Effector CD4-positive, alpha-beta T cell (primary cell): ENCODE data around the gene ADAMTS17.

Experiments
- DNase-seq: peaks from one replicate; pipeline ENCODE4 v3.0.0-alpha.2; 2020

ADAMTS17 gene

GRCh38 chr15:100245855-100246254, 95.9 kb downstream of the ADAMTS17 start:
- no peak for DNase-seq

GRCh38 chr15:100245487-100245820, 96.3 kb downstream of the ADAMTS17 start:
- DNase-seq, result no peak

- no peak for DNase-seq
Observed at GRCh38 chr15:100244796-100245486, 96.8 kb downstream of the ADAMTS17 start.

- no peak for DNase-seq
Observed at GRCh38 chr15:100242989-100243388, 98.8 kb downstream of the ADAMTS17 start.

GRCh38 chr15:100241572-100242482, 99.9 kb downstream of the ADAMTS17 start:
- no peak for DNase-seq

DNA sequence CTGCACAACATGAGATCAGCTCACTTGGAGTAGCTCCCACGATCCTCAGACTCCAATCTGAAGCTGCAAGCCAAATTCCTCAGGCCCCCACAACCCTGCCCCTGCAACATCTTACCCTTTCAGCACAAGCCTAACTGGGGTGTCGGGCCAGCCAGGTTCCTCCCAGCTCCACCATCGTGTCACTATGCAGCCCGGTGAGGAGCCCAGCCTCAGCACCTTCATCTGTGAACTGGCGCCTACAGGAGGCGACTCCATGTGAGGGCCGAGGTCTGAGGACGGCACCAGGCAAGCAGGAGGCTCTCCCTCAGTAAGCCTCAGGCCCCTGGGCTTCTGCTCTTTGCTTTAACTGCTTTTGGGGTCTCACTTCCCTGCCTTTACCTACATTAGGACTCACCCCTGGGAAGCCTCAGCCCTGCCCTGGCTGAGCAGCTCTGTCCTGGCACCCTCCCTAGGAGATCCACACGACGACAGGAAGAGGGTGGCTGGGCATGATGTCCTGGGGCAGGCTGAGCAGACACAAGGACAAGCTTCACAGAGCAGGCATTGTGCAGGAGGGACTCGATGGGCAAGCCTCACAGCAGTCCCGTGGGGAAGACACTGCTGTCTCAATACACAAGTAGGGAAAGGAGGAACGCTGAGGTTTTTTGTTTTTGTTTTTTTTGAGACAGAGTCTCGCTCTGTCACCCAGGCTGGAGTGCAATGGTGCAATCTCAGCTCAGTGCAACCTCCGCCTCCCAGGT, 104.6 kb downstream of the ADAMTS17 start:
- no peak for DNase-seq

DNA sequence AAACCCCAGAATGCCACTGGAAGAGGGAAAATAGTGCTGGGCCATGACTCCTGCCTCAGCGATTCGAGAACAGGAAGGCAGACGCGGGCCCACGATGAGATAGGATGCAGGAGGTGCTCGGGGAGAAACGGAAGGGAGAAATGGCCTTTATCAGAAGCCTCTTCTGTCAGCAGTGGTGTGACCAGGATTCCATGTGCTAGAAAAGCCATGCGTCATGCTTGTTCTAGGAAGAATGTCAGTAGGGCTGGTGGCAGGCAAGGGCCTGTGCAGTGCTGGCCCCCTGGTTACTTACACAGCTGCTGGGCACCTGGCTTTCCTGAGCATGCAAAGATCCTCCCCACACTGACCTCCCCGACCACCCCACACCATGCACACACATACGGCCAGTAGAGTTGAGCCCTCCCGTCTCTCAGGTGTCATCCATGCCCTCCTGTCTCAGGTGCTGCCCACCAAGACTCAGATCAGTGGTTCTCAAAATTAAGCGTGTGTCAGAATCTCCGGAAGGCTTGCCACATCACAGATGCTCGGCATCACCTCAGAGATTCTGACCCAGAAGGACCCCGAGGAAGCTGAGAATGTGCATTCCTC, 106.7 kb downstream of the ADAMTS17 start:
- no peak for DNase-seq

GRCh38 chr15:100234158-100235029, 107.4 kb downstream of the ADAMTS17 start:
- DNase-seq, result no peak

DNA sequence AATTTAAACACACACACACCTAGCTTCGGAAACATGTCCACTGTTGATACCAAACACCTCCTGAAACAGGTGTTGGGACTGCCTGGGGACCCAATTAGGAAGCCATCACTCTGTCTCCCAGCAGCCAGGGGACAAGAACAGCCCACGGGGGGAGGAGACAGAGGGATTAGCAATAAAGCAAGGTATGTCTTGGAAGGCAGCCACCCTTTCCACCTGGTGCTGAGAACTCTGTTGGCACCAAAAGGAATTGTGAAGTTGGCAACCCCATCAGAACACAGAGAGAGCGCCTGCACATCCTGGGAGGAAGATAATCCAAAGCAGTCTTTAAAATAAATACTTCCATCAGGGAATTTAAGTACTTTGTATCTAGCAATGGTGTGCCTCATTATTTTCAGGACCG, 111.0 kb downstream of the ADAMTS17 start:
- DNase-seq, result no peak

DNA sequence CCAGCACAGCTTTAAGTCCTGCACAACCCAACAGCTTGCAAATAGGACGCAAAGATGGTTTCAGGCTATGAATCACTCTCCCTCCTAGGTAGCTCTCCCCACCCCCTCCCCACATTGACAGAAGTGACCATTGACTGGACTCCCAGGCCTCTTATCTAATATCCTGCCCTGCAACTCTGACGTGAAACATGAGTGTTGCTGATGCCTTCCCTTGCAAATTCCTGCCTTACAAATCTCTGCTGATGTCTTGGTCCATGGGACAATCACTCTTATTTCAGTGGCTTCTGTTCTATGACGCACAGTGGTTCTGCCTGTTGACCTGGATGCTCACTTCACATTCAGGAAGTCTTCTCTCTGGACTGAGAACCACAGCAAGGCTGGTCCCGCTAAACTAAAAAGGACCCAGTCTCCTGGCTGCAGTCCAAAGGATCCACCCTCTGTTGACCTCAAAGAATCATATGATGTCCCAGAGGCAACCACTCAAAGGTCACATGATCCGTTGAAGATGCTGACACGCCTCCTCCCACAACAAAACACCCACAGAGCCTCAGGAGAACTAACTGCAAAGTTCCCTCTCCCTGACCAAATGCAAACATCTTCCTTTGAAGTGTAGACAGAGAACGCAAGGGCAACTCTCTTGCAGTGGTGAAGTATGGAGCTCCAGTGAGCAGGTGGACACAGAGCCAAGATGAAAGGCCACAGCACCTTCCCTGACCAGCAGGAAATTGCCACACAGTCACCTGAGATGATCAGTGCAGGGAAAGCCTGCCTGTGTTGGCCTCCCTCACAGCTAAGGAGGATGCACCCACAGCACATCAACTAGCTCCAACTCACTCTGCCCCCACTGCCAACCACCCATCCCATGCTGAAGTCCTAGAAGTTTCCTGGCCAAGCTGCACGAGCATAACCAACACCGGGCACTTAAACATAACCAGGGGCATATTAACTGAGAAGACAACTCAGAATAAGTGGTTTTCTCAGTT, 112.3 kb downstream of the ADAMTS17 start:
- DNase-seq, result no peak

DNA sequence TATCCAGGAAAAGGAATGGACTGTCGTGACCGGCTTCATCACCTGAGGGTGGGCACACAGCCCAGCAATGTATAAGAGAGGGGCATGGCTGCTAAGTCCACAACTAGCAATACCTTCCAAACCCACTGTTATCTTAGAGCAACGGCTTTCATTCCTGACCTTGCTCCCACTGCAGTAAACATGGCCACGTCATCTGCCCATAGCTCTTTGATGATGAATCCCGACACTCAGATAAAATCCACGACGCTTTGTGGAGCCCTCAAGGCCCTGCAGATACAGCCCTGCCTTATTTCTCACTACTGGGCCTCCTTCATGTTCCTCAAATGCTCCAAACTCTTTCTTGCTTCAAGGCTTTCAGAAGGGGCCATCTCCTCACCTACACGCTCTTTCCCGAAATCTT, 114.0 kb downstream of the ADAMTS17 start:
- no peak for DNase-seq

- no peak for DNase-seq
Observed at GRCh38 chr15:100226107-100226506, 115.7 kb downstream of the ADAMTS17 start.

- no peak for DNase-seq
Observed at GRCh38 chr15:100224206-100225185, 117.3 kb downstream of the ADAMTS17 start.

GRCh38 chr15:100222349-100222715, 119.4 kb downstream of the ADAMTS17 start:
- DNase-seq, result no peak

GRCh38 chr15:100221471-100222348, 120.1 kb downstream of the ADAMTS17 start:
- DNase-seq, result no peak

GRCh38 chr15:100220058-100220768, 121.6 kb downstream of the ADAMTS17 start:
- DNase-seq, result no peak

GRCh38 chr15:100218434-100218833, 123.3 kb downstream of the ADAMTS17 start:
- no peak for DNase-seq

DNA sequence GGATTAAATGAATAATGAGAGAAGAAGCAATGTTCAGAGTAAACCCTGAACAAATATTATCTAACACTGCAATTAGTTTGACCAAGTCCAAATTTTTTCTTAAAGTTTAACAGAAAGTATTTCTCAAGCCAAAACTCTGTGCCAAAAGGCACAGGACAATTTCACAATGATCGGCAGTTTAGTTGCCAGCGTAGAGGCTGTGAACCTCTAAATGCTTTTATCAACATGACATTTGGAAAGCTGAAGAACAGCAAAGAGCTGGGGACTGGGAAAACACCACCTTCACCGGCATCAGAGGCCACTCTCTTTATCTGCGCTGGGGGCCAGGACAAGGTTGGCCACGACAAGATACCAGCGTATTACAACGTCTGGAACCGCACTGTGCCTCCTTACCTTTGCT, 125.6 kb downstream of the ADAMTS17 start:
- no peak for DNase-seq
